IMR-90 (cell line): ENCODE measurements around the gene RHOD.

ENCODE experiments used
- CEBPB ChIP-seq: IDR thresholded peaks from 2 replicates; pipeline ENCODE4 v1.6.1; 2012; ENCODE audit warnings: low read depth, low read length, improper control_type of control experiment
- CTCF ChIP-seq: conservative IDR thresholded peaks from 2 replicates; pipeline ENCODE4 v1.5.1; 2012; ENCODE audit warnings: mild to moderate bottlenecking, low read depth, low read length, improper control_type of control experiment
- ELK1 ChIP-seq: fragments of 150-350 bp; IDR thresholded peaks from 2 replicates; pipeline ENCODE4 v1.6.1; 2016; ENCODE audit warnings: low read depth, mild to moderate bottlenecking, low read length, moderate library complexity, borderline replicate concordance
- POLR2A ChIP-seq: IDR thresholded peaks from 2 replicates; pipeline ENCODE4 v1.6.1; 2012; ENCODE audit warnings: mild to moderate bottlenecking, low read depth, low read length
- SMC3 ChIP-seq: fragments of 150-350 bp; IDR thresholded peaks from 2 replicates; pipeline ENCODE4 v1.6.1; 2016; ENCODE audit warnings: low read depth, mild to moderate bottlenecking, antibody characterized with exemption, low read length, moderate library complexity

- TF ChIP-seq CTCF (no peak), SMC3 (no peak), ELK1 (no peak), POLR2A (no peak), CEBPB (no peak)
Observed at GRCh38 chr11:67117176-67117575, 60.5 kb downstream of the RHOD start.
